ENCODE data around the gene MARK1.

DNA sequence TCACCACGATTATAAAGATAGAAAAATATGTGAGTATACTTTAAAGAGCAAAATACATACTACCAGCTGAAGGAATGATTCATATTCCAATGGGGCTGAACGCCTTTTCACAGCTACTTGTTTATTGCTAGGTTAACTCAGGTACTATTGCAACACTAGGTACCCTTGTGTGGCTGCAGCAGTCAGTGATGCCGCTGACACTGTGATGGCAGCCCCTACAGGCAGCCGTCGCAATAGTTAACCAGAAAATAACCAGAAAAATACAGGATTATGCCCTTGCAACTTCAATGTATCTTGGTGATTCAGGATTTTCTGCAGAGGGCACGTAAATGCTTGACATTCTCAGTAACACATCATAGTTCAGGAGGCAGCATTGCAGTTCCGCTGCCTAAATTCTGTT is 1.6 kb upstream of the MARK1 start:
- TF ChIP-seq POLR2A (IDR thresholded peaks at IDR 0.05) (no peak), EP300 (IDR thresholded peaks at IDR 0.05; ENCODE audit: low read depth) (no peak), POLR2AphosphoS5 (IDR thresholded peaks at IDR 0.05) (no peak)
- TF ChIP-seq, protein P1, sequence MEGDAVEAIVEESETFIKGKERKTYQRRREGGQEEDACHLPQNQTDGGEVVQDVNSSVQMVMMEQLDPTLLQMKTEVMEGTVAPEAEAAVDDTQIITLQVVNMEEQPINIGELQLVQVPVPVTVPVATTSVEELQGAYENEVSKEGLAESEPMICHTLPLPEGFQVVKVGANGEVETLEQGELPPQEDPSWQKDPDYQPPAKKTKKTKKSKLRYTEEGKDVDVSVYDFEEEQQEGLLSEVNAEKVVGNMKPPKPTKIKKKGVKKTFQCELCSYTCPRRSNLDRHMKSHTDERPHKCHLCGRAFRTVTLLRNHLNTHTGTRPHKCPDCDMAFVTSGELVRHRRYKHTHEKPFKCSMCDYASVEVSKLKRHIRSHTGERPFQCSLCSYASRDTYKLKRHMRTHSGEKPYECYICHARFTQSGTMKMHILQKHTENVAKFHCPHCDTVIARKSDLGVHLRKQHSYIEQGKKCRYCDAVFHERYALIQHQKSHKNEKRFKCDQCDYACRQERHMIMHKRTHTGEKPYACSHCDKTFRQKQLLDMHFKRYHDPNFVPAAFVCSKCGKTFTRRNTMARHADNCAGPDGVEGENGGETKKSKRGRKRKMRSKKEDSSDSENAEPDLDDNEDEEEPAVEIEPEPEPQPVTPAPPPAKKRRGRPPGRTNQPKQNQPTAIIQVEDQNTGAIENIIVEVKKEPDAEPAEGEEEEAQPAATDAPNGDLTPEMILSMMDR (IDR thresholded peaks at IDR 0.05): no peak
